Cardiac muscle cell (in vitro differentiated cells and primary cell): Measurements from ENCODE around the gene BFSP2. TPM values are rescaled to one million over a fixed set of nuclear protein-coding genes. Genes with fewer than 3 reads are reported as not detected.
A peak's percentile ranks its signal among the peaks of the same experiment; 100 is the strongest.

Experiments used
- DNase-seq, 2 donors: peaks; one replicate each; pipeline versions ENCODE4 v3.0.0 to v3.0.0-alpha.2; 2010 to 2017; ENCODE audit warnings: low read depth in 1 of 2, low spot score in 1 of 2
- H3K27ac ChIP-seq: fragments of 200-600 bp; sonication (generic); 2 replicates; pipeline ENCODE4 v1.5.1; 2016
- H3K27me3 ChIP-seq: fragments of 200-600 bp; sonication (generic); 2 replicates; pipeline ENCODE4 v1.6.0; 2016; ENCODE audit warnings: control low read depth
- H3K36me3 ChIP-seq: fragments of 200-600 bp; sonication (generic); 2 replicates; pipeline ENCODE4 v1.5.1; 2016; ENCODE audit warnings: control low read depth
- H3K4me1 ChIP-seq: fragments of 200-600 bp; sonication (generic); 2 replicates; pipeline ENCODE4 v1.8.1; 2017; ENCODE audit warnings: low read depth, mild to moderate bottlenecking, mixed run types
- H3K4me3 ChIP-seq: fragments of 200-600 bp; sonication (generic); 2 replicates; pipeline ENCODE4 v1.5.1; 2016; ENCODE audit warnings: mild to moderate bottlenecking
- H3K9me3 ChIP-seq: fragments of 200-600 bp; sonication (generic); 2 replicates; pipeline ENCODE4 v1.5.1; 2017; ENCODE audit warnings: low read depth, mild to moderate bottlenecking, control low read depth
- CTCF ChIP-seq: IDR thresholded peaks from 2 replicates; pipeline ENCODE4 v1.5.1; 2012; ENCODE audit warnings: low read depth, mild to moderate bottlenecking, low read length
- polyA plus RNA-seq: library from polyadenylated mRNA; unstranded; fragments of >200 nt; fragmentation: Nextera tagmentation; extraction: Ambion mirVana; gene quantifications from 2 replicates; pipeline ENCODE4 v1.2.1, GENCODE V29; 2016
- total RNA-seq: library from RNA; depleted of rRNA; stranded (reverse); fragments of >200 nt; gene quantifications from 2 replicates; pipeline ENCODE4 v1.2.3, GENCODE V29; 2016

The BFSP2 gene
- total and polyA plus RNA-seq, 2 experiments from 2014 or later, result not detected

DNA sequence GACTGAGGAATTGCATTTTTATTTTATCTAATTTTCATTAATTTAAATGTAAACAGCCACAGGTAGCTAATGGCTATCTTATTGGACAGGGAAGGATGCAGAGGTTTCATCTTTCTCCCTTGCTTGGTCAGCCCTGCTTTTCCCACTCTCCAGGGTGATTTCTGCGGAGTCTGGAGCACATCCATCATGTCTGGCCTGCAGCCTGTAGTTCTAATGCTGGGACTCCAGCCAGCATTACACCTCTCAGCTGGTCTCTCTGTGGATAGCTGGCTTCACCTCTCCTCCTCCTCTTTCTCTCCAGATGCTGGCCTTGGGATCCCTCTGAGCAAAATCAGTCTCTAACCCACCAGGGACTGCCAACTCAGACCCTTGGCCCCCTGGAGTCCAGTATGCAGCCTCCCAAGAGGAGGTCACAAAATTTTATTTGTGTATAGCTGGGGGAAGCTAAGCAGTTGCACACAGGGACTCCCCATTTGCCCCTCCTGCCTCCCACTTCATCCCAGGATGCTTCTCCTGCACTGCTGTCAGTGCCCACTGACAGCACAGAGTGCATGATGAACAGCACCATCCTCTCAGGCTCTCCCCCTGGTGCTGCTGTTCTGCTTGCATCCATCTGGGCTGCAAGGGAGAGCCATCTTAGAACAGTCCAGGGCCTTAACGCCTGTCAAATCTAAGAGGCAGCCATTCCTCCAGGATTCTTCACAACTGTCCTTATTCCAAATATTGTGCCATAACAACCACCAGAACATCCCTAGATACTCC, 1.7 kb downstream of the BFSP2 start:
- no peak overlapping the region for H3K4me3 ChIP-seq
- no peaks in the 10 kb centered on the region for H3K36me3 ChIP-seq
- DNase-seq, result peak in 1 of 2 donors; percentile 54
- no peaks in the 10 kb centered on the region for H3K4me1 ChIP-seq
- no peak for TF ChIP-seq CTCF
- no peaks in the 10 kb centered on the region for H3K9me3 ChIP-seq
- no peak overlapping the region for H3K27ac ChIP-seq
- no peaks in the 10 kb centered on the region for H3K27me3 ChIP-seq

DNA sequence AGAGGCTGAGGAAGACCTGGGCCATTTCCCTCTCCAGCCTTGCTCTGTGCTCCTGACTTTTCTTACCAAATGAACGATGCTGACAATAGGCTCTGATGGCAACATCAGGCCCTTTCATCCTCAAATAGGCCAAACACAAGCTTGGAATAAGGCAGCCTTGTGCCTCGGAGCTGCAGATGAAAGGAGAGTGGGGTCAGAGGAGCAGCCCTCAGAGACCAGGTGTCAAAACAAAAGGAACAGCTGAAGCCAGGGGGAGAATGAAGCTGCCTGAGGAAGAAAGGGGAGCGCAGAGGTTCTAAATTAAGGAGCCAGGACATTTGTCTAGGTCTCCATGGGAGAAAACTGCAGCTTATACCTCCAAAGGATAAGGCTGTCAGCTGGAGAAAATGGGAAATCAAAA, 5.1 kb downstream of the BFSP2 start:
- Histone ChIP-seq H3K9me3 (no peaks in the 10 kb centered on the region), H3K4me1 (no peaks in the 10 kb centered on the region), H3K27ac (no peak overlapping the region), H3K27me3 (no peaks in the 10 kb centered on the region), H3K36me3 (no peaks in the 10 kb centered on the region), H3K4me3 (no peak overlapping the region)
- DNase-seq, result no peak
- no peak for TF ChIP-seq CTCF

DNA sequence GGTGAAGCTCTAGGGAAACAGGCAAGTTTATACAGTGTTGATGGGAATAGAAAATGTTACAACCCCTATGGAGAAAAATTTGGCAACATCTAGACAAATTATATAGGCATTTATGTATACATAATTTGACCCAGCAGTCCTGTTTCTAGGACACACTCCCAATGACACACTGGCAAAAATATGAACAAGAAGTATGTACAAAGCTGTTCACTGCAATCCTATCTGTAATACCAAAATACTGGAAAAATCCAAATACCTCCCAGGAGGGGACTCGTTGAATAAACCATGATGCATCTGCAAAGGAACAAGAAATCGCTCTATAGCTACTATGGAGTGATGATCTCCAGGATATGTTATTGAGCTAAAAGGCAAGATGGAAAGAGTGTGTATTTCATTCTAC, 8.5 kb downstream of the BFSP2 start:
- H3K36me3 ChIP-seq, result no peaks in the 10 kb centered on the region
- no peak for DNase-seq
- peaks cover 3% of the 10 kb centered on the region for H3K27me3 ChIP-seq
- no peak for TF ChIP-seq CTCF
- no peak overlapping the region for H3K4me3 ChIP-seq
- H3K9me3 ChIP-seq, result no peaks in the 10 kb centered on the region
- no peak overlapping the region for H3K27ac ChIP-seq
- no peaks in the 10 kb centered on the region for H3K4me1 ChIP-seq

DNA sequence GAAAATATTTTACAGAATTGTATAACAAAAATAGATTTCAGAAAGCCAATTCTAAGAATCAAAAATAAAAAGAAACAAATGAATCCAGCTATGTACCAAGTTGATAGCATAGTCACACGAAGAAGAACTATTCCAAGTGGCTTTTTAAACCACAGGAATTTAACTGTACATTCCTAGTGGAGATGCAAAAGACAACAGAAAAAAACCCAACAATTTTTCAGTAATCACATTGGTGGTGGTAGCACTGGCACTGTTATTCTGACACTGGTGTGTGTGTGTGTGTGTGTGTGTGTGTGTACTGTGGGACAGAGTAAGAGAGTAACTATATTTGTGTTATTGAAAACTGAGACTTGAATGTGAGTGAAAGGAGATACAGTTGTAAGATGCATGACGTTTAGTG, 9.1 kb downstream of the BFSP2 start:
- no peak for TF ChIP-seq CTCF
- Histone ChIP-seq H3K36me3 (no peaks in the 10 kb centered on the region), H3K4me3 (no peak overlapping the region), H3K9me3 (no peaks in the 10 kb centered on the region), H3K27ac (no peak overlapping the region), H3K4me1 (no peaks in the 10 kb centered on the region), H3K27me3 (peaks cover 3% of the 10 kb centered on the region)
- peak in 1 of 2 donors; percentile 60 for DNase-seq

DNA sequence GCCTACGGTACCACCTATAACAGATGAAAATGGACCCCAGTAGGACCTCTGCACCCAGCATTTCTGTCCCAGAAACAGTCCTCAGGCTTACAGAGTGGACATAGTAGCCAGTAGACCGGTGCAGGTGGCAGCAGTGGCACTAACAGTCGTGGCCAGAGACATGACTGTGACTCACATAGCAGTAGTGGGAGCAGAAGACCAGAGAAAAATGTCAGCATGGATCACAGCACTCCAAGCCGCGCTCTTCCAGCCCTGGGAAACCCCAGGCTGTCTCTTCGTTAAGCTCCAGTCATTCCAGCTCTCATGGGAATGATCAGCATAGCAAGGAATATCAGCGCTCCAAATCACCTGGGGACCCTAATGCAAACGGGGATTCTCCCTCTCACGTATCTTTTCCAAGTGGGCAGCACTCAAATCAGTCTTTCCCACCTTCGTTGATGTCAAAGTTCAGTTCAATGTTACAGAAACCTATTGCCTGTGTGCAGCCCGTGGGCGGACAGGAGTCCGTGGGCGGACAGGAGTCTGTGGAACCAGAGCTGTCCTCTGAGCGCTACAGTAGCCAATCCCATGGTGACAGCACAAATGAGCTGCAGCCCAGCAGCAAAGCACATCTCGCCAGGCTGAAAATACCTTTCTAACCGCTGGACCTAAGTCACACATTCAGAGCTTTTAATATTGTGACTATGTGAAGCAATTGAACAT, 10.5 kb downstream of the BFSP2 start:
- no peak for TF ChIP-seq CTCF
- H3K36me3 ChIP-seq, result no peaks in the 10 kb centered on the region
- H3K27ac ChIP-seq, result no peak overlapping the region
- H3K4me1 ChIP-seq, result no peaks in the 10 kb centered on the region
- DNase-seq, result peak in 1 of 2 donors; percentile 16
- peaks cover 3% of the 10 kb centered on the region for H3K27me3 ChIP-seq
- no peaks in the 10 kb centered on the region for H3K9me3 ChIP-seq
- H3K4me3 ChIP-seq, result no peak overlapping the region
